Stimulated activated CD8-positive, alpha-beta memory T cell treated with anti-CD3 and anti-CD28 coated beads, Interleukin-12 subunit alpha, Interleukin-12 subunit beta, amount 100 ng/mL, for 24 hours (primary cell): ENCODE measurements around the gene MOV10L1.
"Not testable (repeated sequence)": the region's sequence is repeated elsewhere in the genome, so short reads cannot be mapped to it uniquely, and the experiment has no call there.

ENCODE experiments used
- DNase-seq: peaks from one replicate; pipeline ENCODE4 v3.0.0-alpha.2; 2020; ENCODE audit errors: extremely low read depth

Gene MOV10L1

GRCh38 chr22:50204998-50205397, 115.2 kb downstream of the MOV10L1 start:
- not testable (repeated sequence) for DNase-seq

- no peak for DNase-seq
These were observed 116.2 kb downstream of the MOV10L1 start for GRCh38 chr22:50205781-50206569.

DNA sequence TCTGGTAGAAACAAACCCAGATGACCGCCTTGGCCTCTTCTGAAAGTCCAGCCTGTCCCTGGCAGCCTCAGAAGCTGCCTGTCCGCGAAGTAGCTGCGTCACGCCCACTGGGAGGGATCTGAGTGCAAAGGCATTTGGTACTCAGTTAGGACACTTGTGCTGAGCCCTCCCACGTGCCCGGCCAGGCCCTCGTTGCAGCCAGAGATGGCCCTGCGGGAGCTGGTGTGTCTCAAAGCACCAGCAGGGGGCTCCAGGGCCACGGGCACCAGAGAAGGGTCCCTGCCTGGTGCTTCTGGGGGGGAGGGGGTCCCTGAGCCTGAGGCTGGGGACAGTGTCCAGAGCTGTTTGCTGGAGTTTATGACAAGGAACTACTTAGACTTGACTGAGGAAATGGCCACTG, 116.8 kb downstream of the MOV10L1 start:
- DNase-seq = no peak

GRCh38 chr22:50207383-50208140, 117.8 kb downstream of the MOV10L1 start:
- DNase-seq = no peak

GRCh38 chr22:50208430-50208938, 118.7 kb downstream of the MOV10L1 start:
- no peak for DNase-seq

- no peak for DNase-seq
These were observed 119.4 kb downstream of the MOV10L1 start for GRCh38 chr22:50208939-50209892.

- no peak for DNase-seq
These were observed 120.1 kb downstream of the MOV10L1 start for GRCh38 chr22:50209893-50210292.

DNA sequence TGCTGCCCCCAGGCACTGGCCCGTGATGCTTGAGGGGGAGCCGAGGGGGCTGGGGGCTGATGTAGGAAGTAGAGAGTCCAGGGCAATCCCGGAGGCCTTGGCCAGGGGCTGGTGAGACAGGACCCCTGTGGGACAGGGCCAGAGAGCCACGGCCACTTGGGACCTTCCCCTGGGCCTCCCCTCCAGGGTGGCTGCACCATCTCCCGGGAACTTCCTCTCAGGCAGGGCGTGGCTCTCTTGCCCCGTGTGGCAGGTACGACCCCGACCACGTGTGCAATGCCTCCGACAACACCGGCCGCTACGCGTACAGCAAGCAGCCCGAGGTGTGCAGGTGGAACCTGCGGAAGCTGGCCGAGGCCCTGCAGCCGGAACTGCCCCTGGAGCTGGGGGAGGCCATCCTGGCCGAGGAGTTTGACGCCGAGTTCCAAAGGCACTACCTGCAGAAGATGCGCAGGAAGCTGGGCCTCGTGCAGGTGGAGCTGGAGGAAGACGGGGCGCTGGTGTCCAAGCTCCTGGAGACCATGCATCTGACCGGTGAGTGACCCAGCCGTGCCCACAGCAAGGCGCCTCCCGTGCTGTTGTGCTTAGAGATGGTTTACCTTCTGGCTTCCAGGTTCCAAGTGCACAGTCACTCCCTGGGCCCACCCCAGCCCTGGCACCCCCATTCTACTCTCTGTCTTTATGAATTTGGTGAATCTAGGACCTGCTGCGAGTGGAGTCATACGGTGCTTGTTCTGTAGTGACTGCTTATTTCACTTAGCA, 120.8 kb downstream of the MOV10L1 start:
- no peak for DNase-seq

- DNase-seq = no peak
These were observed 121.3 kb downstream of the MOV10L1 start for GRCh38 chr22:50211147-50211546.
